ENCODE data around the gene TP53BP2.
A peak's percentile ranks its signal among the peaks of the same experiment; 100 is the strongest.

The TP53BP2 gene

DNA sequence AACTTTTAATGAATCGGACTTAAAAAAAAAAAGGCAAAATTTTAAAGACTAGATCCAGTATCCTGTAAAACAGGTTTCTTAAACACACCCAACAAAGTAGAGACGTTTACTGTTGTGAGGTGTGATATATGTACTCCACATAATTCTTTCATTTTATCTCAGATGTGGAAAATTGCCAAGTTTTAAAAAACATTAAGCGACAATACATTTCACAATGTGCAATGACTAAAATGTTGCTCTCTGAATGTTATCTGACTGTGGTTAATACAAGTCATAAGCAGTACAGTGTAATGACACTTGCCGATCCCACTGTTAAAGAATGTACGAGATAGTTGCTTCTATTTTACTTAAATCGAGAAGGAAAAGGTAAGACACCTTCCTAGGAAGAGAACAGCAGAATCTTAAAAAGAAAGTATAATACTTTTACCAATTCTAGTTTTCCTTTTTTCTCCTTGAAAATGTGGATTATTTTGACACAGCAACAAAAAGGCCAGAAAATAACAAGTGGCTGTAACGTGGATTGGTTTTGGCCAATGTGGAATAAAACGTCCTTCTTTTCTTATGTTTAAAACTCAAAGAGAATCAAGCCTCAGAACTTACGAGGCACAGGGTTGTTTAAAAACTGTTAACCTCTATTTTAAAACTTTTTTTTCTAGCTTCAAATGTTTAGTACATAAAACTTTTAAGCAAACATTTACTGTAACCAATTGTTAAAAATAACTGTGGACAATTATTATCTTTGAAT is 51.4 kb downstream of the TP53BP2 start:
- no peak for DNase-seq (ENCODE audit: low read depth)

DNA sequence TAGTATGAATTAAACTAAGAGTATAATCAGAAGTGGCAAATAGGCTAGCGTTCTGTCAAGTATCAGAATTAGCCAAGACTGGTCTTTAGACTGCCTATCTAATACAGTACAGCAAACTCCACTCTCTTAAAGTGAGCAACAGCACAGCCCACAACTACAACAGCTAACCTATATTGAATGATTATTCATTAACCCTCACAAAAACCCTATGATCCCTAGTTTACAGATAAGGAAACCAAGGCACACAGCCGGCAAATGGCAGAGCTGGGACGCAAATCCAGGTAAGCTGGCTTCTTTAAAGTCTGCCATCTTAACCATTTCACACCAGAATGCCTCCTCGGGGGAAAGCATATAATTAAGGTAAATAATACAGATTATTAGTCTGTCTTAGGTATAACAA is 52.0 kb downstream of the TP53BP2 start:
- DNase-seq (ENCODE audit: low read depth), result no peak

DNA sequence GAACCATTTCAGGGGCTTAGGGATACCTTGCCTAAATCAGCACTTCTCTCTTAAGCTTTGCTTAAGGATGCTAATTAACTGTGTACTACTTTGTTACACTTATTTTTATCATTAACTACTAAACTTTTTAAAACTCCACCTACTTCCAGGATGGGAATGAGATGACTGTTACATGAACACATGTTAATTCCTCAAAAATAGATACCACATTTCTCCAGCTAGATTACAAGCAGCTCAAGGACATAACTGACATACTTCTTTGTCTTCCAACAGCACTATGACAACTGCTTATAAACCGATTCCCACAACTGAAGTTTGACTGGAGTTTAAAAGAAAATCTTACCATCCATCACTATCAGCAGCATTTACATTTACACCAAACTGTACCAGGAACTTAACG is 53.7 kb downstream of the TP53BP2 start:
- DNase-seq (ENCODE audit: low read depth), result no peak

DNA sequence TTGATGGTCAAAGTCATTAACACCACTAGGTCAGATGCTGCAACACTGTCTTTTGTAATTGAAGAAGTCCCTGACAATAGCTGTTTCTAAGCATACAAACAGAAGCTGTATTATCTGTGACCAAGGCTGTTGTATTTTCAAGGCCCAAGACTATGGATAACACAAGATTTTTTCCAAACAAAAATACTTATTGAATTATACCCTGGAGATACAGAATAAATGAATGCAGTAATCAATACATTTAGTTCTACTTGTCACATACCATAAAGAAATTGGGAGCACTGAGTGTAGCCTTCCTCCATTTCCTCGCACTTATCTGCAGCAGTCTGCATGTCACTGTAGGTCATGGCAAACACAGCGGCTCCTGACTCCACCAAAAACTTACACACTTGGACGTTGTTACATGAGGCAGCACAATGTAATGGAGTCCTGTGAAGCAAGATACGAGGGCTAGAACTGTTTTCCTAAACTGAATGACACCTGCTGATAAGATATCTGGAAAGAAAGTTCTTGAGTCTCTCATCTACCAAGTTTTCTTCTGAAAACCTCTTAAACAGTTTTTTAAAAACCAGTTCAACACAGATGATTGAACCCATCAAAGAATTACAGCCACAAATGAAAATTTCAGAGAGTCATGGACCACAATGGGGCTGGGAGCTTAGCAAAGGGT is 56.9 kb downstream of the TP53BP2 start:
- no peak for DNase-seq (ENCODE audit: low read depth)

- DNase-seq (ENCODE audit: low read depth), result no peak
Observed at GRCh38 chr1:223785808-223786207, 59.9 kb downstream of the TP53BP2 start.

DNA sequence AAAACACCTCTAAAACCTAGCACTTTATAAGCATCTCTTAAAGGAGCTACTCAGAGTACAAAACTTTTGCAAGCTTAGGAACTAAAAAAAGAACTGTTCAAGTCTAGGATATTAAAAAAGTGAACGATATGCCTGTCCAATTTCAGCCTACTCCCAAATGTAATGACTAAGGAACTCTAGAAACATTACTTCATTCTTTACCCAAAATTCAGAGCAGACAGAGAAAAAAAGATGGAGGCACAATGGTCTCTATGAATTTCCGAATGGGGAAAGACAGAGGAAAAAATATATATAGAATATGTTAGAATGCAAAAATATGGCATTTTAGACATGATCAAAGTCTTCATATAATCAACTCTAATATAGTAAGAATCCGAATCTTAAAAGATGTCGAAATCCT is 61.2 kb downstream of the TP53BP2 start:
- no peak for DNase-seq (ENCODE audit: low read depth)

DNA sequence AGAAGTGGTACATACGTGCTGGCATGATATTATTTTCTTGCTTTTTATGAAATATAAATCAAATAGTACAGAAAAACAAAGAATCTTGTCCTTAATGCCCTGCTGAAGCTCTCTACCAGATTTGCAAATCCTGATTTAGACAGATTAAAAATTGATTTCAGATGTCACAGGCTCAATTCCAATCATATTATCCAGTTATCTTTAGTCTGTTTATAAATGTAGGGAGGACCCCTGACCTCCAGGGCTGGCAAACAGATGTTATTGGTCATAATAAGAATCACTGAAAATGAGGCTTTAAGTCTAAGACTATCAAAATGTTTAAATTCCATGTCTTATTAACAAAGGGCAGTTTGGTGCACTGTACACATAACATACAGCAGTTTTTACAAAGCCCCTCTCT is 62.1 kb downstream of the TP53BP2 start:
- no peak for DNase-seq (ENCODE audit: low read depth)

GRCh38 chr1:223780949-223781348 is 64.8 kb downstream of the TP53BP2 start:
- DNase-seq (ENCODE audit: low read depth), result no peak

DNA sequence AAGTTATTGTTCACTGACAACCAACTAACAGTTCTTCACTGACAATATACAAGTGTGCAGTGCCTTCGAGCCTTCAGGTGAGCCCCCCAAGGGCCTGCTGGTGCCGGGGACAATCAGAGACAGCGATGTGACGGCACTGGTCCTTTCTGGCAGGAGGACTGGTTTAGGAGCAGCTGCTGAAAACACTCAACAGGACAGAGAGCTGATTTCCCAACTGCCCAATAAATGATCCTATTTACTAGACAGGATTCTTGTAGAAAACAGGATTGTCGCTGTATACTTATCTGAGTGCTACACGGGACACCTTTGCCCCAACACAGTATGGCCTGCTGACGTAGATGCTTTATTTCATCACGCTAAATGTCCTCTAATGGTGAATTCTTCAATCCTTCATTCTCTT is 65.4 kb downstream of the TP53BP2 start:
- no peak for DNase-seq (ENCODE audit: low read depth)

GRCh38 chr1:223776826-223777454 is 68.8 kb downstream of the TP53BP2 start:
- no peak for DNase-seq (ENCODE audit: low read depth)

DNA sequence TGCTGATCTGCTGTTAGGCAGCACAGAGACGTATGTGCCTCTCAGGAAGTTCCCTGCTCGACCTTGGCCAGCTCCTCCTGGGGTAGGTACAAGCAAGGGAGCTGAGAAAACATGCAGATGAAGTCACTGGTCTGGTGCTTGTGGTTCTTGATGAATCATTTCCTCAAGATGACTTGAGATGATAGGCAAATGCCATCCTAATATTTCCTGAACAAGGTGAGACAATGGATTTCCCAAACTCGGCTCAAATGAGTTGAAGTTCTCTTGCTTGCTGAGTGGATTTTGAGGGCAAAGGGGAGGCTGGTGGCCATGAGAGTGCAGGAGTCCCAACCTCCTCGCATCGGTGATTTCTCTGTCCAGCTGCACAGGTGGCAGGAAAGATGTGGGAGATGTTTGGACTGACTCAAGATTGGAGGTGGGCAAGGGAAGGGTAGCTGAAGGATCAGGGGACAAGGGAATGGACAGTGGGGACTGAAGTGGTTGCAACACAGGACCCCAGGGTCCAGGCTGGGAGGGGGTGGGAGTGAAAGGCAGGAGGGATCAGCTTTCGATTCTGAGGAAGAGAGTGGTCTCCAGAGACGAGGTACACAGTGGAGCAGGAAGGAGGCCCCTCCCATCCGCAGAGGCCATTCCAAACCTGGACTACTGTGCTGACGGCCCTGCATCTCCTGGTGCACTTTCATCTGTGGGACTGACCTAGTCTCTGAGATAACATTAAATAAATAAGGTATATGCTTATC is 69.5 kb downstream of the TP53BP2 start:
- DNase-seq (ENCODE audit: low read depth), result peak; percentile 73

DNA sequence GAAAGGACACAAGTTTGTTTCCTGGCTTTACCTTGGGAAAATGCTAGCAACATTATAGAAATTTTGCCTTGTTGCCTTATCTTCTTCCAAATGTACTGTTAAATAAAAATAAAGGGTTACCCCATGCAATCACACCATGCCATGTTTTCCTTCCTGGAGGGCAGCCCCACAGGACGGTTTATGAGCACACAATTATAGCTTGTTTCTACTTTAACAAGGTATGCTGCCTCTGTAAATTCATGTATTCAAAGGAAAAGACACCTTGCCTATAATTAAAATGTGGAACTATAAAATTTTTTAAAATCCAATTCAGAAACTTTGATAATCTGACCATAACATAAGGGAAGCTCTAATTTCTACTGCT is 70.1 kb downstream of the TP53BP2 start:
- no peak for DNase-seq (ENCODE audit: low read depth)

DNA sequence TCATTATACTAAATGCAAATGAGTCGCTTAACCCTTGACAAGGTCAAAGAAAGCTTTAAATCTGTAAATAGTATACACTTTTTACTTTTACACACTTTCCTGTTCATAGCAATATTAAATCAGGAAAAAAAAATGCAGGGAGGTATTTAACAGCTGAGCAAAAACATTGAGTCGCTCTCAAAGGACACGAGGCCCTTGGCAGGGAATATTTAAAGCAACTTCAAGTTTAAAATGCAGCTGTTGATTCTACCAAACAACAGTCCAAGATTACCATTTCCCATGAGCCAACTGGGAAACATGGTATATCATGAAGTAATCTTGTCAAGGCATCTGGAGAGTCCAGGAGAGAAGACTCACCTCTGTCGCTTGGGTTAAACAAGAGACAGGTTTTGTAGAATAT is 70.7 kb downstream of the TP53BP2 start:
- no peak for DNase-seq (ENCODE audit: low read depth)

GRCh38 chr1:223774134-223774814 is 71.5 kb downstream of the TP53BP2 start:
- no peak for DNase-seq (ENCODE audit: low read depth)

- DNase-seq (ENCODE audit: low read depth), result no peak
Observed at GRCh38 chr1:223772771-223773160, 73.0 kb downstream of the TP53BP2 start.

DNA sequence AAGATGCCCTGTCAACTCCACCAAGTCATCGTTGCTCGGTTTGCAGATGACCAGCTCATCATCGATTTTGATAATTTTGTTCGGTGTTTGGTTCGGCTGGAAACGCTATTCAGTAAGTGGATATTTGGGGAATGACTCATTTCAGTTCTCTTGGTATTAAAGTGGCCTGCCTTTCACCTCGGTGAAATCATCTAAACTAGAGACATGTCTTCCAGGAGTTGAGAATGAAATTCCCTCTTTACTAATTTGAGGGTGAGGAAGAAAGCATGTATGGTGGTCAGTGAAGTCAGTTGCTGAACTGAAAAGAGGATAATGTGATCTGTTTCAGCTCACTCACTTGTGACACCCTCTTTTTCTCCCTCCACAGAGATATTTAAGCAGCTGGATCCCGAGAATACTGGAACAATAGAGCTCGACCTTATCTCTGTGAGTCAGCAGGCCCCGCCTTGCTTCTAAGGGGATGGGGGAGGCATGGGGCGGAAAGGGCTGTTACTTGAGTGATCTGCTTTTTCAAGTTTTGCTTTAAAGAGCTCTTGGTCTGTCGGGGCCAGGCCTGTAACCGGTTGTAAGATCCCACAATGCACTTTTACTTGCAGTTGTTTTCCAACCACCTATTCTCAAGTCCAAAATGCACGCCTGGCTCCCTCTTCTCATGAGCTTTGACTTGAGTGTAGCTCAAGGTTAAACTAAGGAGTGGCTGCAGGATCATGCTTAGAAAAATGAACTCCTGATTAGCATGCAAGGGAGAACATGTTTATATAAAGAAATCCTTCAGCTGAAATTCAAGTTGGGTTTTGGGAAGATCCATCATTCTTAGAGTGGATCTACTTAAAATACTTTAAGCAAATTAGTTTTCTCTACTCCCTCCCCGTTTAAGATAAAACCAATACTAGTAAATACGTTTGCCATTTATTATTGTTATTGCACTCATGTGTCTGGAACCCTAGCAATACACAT is 73.7 kb downstream of the TP53BP2 start:
- DNase-seq (ENCODE audit: low read depth), result peak; percentile 95

DNA sequence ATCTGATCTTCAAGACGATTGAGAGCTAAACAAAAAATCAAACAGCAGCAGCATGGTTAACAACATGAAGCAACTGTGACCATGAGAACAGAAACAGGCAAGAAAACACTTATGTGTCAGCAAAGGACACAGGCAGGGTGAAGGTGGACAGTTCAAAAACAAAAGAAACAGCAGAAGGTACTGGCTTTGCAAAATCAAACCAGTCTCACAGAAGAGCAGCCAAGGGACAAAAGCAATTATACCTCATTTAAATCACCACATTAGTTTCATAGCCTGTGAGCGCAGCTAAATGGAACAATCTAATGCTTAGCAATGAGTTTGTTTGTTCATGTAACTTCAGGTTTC is 74.3 kb downstream of the TP53BP2 start:
- no peak for DNase-seq (ENCODE audit: low read depth)

- DNase-seq (ENCODE audit: low read depth), result no peak
Observed at GRCh38 chr1:223770621-223771315, 75.0 kb downstream of the TP53BP2 start.

- DNase-seq (ENCODE audit: low read depth), result no peak
Observed at GRCh38 chr1:223765719-223766340, 79.9 kb downstream of the TP53BP2 start.
